ENCODE data around the gene METTL24. TPM values are rescaled to one million over a fixed set of nuclear protein-coding genes. Genes with fewer than 3 reads are reported as not detected.

Gene METTL24
- total and polyA plus RNA-seq, 2 donors (not counting 1 experiment from before 2014, with no cell fraction given): 0.18 to 2.6 TPM

DNA sequence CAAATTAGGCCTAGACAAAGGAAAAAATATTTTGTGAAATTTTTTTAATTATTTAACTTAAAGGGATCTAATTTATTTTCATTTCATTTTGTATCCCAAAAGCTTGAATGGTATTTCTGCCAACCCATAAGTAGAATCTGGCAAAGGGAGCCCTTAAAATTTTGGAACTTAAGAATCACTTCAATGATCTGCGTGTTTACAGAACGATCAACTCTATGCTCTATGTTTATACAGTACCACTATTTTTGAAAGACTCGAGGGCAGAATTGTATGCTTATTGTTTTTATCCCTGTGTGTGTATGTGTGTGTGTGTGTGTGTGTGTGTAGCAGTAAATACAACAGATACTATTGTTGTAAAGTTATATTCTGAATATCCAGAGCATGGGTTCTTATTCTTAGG is 39.2 kb downstream of the METTL24 start:
- no peaks in the 10 kb centered on the region for H3K4me1 ChIP-seq (ENCODE audit: control insufficient read depth, extremely low read depth, insufficient read depth, low read length)
- H3K9me3 ChIP-seq (ENCODE audit: control insufficient read depth, insufficient read depth, low read depth, low read length): no peaks in the 10 kb centered on the region
- H3K27me3 ChIP-seq (ENCODE audit: control insufficient read depth, insufficient read depth, low read length): peaks cover 6% of the 10 kb centered on the region
- H3K4me2 ChIP-seq (ENCODE audit: extremely low read depth, insufficient read depth, low read length): no peak overlapping the region
- H3K79me2 ChIP-seq (ENCODE audit: control insufficient read depth, insufficient read depth, low read length): no peaks in the 10 kb centered on the region
- no peak overlapping the region for H2AFZ ChIP-seq (ENCODE audit: low read length)
- no peak overlapping the region for H3K9ac ChIP-seq (ENCODE audit: insufficient read depth, low read length)
- H4K20me1 ChIP-seq (ENCODE audit: control insufficient read depth, extremely low read depth, insufficient read depth, low read length): no peaks in the 10 kb centered on the region
- H3K27ac ChIP-seq (ENCODE audit: insufficient read depth, low read length): no peak overlapping the region
- no peak overlapping the region for H3K4me3 ChIP-seq (replicated peaks in 1 of 4; ENCODE audit: control extremely low read depth in 1 of 4, insufficient read depth in 1 of 4, low read depth in 3 of 4, low read length in 4 of 4)
- DNase-seq (ENCODE audit: low read depth in 2 of 2): no peak
- H3K36me3 ChIP-seq (ENCODE audit: control insufficient read depth, insufficient read depth, low read length): no peaks in the 10 kb centered on the region
- no peak for TF ChIP-seq EZH2 (IDR thresholded peaks at IDR 0.05; ENCODE audit: low read length, missing control alignments)
- TF ChIP-seq CTCF (conservative IDR thresholded peaks at IDR 0.05 in 1 of 2, IDR thresholded peaks at IDR 0.05 in 1 of 2; ENCODE audit: low read depth in 1 of 2, low read length in 2 of 2): no peak

DNA sequence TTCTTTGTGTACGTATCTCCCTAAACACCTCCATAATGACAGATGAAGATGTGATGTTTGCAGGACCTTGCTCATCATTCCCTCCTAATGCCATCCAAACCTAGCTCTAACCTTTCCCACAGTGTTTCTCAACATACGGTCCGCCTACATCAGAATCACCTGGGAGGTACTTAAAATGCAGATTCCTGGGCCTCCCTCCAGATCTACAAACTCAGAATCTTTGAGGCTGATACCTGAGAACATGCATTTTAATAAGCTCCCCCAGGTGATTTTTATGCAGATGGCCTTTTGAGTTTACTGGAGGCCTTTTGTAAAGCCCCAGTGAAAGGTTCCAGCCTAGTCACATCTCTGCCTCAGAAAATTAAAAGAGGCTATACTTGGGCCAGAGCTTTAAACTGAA is 40.5 kb downstream of the METTL24 start:
- TF ChIP-seq EZH2 (IDR thresholded peaks at IDR 0.05; ENCODE audit: low read length, missing control alignments): no peak
- no peak for TF ChIP-seq CTCF (conservative IDR thresholded peaks at IDR 0.05 in 1 of 2, IDR thresholded peaks at IDR 0.05 in 1 of 2; ENCODE audit: low read depth in 1 of 2, low read length in 2 of 2)
- H3K9me3 ChIP-seq (ENCODE audit: control insufficient read depth, insufficient read depth, low read depth, low read length): no peaks in the 10 kb centered on the region
- no peaks in the 10 kb centered on the region for H3K4me1 ChIP-seq (ENCODE audit: control insufficient read depth, extremely low read depth, insufficient read depth, low read length)
- peaks cover 3% of the 10 kb centered on the region for H3K27me3 ChIP-seq (ENCODE audit: control insufficient read depth, insufficient read depth, low read length)
- H3K79me2 ChIP-seq (ENCODE audit: control insufficient read depth, insufficient read depth, low read length): no peaks in the 10 kb centered on the region
- no peak overlapping the region for H3K4me3 ChIP-seq (replicated peaks in 1 of 4; ENCODE audit: control extremely low read depth in 1 of 4, insufficient read depth in 1 of 4, low read depth in 3 of 4, low read length in 4 of 4)
- H3K27ac ChIP-seq (ENCODE audit: insufficient read depth, low read length): no peak overlapping the region
- H3K9ac ChIP-seq (ENCODE audit: insufficient read depth, low read length): no peak overlapping the region
- H3K4me2 ChIP-seq (ENCODE audit: extremely low read depth, insufficient read depth, low read length): no peak overlapping the region
- H3K36me3 ChIP-seq (ENCODE audit: control insufficient read depth, insufficient read depth, low read length): no peaks in the 10 kb centered on the region
- H4K20me1 ChIP-seq (ENCODE audit: control insufficient read depth, extremely low read depth, insufficient read depth, low read length): no peaks in the 10 kb centered on the region
- no peak for DNase-seq (ENCODE audit: low read depth in 2 of 2)
- no peak overlapping the region for H2AFZ ChIP-seq (ENCODE audit: low read length)

DNA sequence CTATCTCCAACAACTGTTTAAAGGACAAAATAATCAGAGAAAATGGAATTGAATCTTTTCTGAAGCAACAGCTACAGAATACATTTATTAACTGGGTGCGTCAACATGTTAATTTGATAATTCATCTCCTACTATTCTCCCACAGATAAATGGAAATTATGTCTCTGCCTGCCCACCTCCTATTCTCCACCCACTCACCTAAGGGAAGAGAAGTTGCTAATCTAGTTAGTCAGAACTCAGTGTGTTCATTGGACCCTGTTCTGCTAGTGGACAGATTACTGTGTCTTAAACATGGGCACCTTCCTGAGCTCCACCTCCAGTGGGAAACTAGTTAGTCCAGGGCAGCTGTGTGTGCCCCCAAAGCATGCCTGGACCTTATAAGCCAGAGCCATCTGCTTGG is 41.0 kb downstream of the METTL24 start:
- no peak overlapping the region for H2AFZ ChIP-seq (ENCODE audit: low read length)
- no peaks in the 10 kb centered on the region for H3K9me3 ChIP-seq (ENCODE audit: control insufficient read depth, insufficient read depth, low read depth, low read length)
- no peak overlapping the region for H3K4me2 ChIP-seq (ENCODE audit: extremely low read depth, insufficient read depth, low read length)
- no peaks in the 10 kb centered on the region for H4K20me1 ChIP-seq (ENCODE audit: control insufficient read depth, extremely low read depth, insufficient read depth, low read length)
- no peaks in the 10 kb centered on the region for H3K79me2 ChIP-seq (ENCODE audit: control insufficient read depth, insufficient read depth, low read length)
- H3K36me3 ChIP-seq (ENCODE audit: control insufficient read depth, insufficient read depth, low read length): no peaks in the 10 kb centered on the region
- peaks cover 3% of the 10 kb centered on the region for H3K27me3 ChIP-seq (ENCODE audit: control insufficient read depth, insufficient read depth, low read length)
- H3K4me1 ChIP-seq (ENCODE audit: control insufficient read depth, extremely low read depth, insufficient read depth, low read length): no peaks in the 10 kb centered on the region
- no peak overlapping the region for H3K27ac ChIP-seq (ENCODE audit: insufficient read depth, low read length)
- DNase-seq (ENCODE audit: low read depth in 2 of 2): no peak
- H3K4me3 ChIP-seq (replicated peaks in 1 of 4; ENCODE audit: control extremely low read depth in 1 of 4, insufficient read depth in 1 of 4, low read depth in 3 of 4, low read length in 4 of 4): no peak overlapping the region
- H3K9ac ChIP-seq (ENCODE audit: insufficient read depth, low read length): no peak overlapping the region
- TF ChIP-seq EZH2 (IDR thresholded peaks at IDR 0.05; ENCODE audit: low read length, missing control alignments) (no peak), CTCF (conservative IDR thresholded peaks at IDR 0.05 in 1 of 2, IDR thresholded peaks at IDR 0.05 in 1 of 2; ENCODE audit: low read depth in 1 of 2, low read length in 2 of 2) (no peak)

Measured in fibroblast of lung (primary cell).